ENCODE measurements around the gene STARD8.

DNA sequence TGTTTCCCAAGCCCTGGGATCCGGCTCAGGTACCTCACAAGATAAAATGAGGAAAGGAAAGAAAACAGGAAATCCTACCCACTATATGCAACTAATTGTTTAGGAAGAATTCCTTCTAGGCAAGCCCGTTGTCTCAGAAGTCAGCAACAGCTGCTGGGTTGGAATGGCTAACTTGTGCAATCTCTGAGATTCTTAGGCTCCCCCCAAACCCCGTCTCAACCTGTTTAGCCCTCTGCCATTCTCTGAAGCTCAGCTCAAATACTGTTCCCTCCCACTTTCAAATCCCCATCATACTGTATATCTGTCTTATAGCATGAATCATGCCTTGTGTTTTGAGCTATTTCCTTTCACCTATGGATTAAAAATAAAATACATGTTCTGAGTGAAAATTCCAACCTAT, 28.9 kb downstream of the STARD8 start:
- TF ChIP-seq, protein P1, sequence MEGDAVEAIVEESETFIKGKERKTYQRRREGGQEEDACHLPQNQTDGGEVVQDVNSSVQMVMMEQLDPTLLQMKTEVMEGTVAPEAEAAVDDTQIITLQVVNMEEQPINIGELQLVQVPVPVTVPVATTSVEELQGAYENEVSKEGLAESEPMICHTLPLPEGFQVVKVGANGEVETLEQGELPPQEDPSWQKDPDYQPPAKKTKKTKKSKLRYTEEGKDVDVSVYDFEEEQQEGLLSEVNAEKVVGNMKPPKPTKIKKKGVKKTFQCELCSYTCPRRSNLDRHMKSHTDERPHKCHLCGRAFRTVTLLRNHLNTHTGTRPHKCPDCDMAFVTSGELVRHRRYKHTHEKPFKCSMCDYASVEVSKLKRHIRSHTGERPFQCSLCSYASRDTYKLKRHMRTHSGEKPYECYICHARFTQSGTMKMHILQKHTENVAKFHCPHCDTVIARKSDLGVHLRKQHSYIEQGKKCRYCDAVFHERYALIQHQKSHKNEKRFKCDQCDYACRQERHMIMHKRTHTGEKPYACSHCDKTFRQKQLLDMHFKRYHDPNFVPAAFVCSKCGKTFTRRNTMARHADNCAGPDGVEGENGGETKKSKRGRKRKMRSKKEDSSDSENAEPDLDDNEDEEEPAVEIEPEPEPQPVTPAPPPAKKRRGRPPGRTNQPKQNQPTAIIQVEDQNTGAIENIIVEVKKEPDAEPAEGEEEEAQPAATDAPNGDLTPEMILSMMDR (IDR thresholded peaks at IDR 0.05) = no peak
- no peak for TF ChIP-seq POLR2A (IDR thresholded peaks at IDR 0.05)

All from Peyer's patch (tissue), 4 donors.